Fibroblast of skin of right biceps (primary cell): ENCODE data around the gene NUDT8.
"Not testable (repeated sequence)": the region's sequence is repeated elsewhere in the genome, so short reads cannot be mapped to it uniquely, and the experiment has no call there.

Source experiments
- DNase-seq: peaks from one replicate; pipeline ENCODE4 v3.0.0-alpha.2; 2013

NUDT8 gene

DNA sequence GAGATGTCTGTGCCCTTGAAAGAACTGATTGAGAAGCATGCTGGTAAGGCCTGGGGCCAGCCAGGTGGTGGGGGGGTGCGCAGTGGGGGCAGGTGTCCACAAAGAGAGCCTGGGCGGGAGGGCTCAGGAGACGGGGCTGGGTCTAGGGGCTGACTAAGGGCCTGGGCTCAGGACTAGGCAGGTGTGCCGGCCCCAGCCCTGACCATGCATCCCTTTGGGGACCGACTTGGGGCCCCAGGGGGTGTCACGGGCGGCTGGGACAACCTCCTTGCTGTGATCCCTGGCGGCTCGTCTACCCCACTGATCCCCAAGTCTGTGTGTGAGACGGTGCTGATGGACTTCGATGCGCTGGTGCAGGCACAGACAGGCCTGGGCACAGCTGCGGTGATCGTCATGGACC is 18.6 kb downstream of the NUDT8 start:
- DNase-seq, result no peak

DNA sequence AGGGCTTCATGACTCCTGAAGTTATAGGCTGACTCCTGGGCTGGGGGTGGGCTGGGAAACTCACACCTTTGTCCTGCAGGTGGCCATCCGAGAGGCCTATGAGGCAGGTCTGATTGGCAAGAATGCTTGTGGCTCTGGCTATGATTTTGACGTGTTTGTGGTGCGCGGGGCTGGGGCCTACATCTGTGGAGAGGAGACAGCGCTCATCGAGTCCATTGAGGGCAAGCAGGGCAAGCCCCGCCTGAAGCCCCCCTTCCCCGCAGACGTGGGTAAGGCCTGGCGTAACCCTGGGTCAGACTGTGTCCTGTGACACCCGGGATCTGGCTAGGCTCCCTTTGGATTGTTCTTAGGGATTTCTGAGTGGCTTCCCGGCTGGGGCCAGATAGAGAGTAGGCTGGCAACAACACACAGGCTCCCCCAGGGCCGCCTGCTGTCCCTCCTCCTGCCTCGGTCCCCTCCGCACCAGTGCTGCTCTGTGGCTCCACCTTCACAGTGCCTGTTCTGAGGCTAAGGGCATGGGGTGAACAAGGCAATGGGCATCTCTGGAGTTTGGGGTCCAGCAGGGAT is 19.4 kb downstream of the NUDT8 start:
- no peak for DNase-seq

DNA sequence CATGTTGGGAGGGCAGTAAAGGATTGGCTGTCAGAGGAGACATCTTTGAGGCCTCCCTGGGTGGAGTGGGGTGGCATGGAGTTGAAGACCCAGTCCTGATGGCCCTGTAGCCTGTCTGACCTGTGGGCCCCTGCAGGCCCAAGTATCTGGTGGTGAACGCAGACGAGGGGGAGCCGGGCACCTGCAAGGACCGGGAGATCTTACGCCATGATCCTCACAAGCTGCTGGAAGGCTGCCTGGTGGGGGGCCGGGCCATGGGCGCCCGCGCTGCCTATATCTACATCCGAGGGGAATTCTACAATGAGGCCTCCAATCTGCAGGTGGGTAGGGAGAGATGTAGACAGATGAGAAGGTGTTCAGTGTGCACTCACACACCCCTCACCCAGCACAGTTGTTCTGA is 20.4 kb downstream of the NUDT8 start:
- DNase-seq, result no peak

DNA sequence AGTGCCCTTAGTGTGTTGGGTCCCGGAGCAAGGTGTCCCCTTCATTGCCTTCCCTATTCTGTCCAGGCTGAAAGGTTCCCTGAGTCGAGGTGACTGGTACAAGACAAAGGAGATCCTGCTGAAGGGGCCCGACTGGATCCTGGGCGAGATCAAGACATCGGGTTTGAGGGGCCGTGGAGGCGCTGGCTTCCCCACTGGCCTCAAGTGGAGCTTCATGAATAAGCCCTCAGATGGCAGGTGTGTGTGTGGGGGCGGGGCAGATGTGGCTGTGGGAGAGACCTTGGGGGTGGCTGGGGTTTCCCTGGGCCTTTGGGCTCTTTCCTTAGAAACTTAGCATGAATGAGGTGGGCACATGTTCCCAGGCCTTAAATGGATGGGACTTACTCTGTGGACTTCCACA is 21.3 kb downstream of the NUDT8 start:
- no peak for DNase-seq

DNA sequence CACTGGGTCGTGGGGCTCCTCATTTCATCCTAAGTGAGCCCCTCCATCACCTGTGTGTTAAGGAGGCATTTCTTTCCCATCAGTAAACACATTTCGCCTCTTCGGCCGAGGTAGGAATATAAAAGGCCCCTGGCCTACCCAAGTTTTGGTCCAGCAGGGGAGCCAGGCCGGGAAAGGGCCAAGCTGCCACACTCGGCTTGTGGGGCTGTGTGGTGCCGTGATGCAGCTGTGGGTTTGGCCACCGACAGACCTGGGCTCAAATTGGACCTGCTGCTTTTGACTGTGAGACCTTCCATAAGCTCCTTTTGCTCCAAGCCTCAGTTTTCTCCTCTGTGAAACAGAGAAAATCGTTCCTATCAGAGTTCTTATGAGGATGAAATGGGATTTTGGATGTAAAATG is 22.2 kb downstream of the NUDT8 start:
- no peak for DNase-seq

DNA sequence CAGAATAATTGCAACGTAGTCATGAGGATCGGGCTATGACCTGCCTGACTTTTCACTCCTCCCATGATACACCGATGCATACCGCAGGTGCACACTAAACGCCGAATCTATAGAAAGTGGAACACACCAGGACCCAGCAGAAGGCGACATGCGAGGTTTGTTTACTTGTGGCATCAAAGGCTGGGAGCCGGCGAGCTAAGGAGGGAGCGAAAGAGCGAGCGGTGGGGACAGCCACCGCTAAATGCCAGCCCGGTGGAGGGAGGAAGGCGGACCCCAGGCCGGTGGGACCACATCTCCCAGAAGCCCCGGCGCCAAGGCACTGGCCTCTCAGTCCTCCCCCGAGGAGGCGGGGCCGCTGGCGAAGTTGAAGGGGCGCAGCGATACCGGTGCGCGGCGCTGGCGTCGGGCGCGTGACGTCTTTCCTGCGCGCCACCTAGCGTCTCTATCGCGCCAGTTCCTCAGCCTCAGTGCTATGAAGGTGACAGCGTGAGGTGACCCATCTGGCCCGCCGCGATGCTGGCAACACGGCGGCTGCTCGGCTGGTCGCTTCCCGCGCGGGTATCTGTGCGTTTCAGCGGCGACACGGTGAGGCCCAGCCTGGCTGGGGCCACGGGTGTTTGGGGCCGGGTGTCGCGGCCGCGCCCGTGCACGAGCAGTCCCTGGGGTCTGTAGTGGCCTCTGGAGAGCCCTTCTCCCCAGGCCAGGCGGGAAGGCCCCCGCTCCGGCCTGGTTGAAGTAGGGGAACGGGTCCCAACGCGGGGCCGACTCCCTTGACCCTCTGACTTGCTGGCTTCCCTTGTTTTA is 23.0 kb downstream of the NUDT8 start, which contains the start of gene NDUFV1:
Gene NDUFV1 (plus strand): TSS at position 445 of the 804 bp plus-strand sequence. CDS start 69 bp downstream, at position 514.
- peak; percentile 93 for DNase-seq

DNA sequence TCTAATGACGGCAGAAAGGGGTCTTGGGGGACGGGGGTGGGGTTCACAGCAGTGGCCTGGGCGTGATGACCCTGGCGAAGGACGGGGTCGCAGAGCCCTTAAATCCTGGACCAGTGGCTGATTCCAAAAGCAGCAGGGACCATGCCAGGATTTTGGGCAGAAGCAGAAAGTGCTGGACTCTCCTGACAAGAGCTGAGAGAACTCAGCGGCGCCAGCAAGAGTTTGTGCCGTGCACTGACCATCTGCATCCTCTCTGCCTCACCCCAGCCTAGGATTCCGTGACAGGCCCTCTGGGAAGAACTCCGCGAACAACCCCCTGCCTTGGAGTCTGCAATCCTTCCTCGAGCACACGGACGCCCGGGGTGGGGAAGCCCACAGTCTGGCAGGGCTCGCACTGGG is 23.6 kb downstream of the NUDT8 start:
- DNase-seq, result no peak

DNA sequence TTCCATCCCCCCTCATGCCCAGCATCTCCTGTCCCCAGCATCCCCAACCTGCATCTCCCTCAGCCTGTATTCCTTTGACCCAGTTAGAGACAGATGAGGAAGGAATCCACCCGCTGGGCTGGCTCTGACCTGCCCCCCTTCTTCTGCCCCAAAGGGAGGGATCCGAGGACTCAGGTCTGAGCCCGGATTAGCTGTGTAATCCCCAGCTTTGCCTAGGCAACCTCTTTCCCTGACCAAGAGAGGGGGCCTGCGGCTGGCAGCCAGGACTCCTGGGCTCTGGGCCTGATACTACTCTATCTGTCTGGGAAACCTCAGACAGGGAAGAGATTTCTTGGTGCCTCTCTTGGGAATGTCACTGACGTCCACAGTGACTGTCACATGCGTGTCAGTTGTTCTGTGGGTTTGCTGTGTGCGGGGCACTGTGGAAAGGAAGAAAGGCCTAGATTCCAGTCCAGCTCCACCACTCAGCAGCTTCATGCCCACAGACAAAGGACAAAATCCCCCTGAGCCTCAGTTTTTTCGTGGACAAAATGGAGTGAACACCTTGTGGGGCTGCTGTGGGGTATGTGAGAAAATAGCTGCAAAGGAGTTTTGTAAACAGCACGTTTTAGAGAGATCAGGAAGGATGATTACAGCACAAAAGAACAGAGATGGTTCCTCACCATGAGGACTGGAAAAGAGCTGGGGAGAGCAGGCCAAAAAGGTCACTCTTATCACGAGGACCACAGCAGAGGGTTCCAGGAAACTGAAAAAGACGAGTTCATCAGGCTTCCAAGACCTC is 24.3 kb downstream of the NUDT8 start:
- no peak for DNase-seq

DNA sequence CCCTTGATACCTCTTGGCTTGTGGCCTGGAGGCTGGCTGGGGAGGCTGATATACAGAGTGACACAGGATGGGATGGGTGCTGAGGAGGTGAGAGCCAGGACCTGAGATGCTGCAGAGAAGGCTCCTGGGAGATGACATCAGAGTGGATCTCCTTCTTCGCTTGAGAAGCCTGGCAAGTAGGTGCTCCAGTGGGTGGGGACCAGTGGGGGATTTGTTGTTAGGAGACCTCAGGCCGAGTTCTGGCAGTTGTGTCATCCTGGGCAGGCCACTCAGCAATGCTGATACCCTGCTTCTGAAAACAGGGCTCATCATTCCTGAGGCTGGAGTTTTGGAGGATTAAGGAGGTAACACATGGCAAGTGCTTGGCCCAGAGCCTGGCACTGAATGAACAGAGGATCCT is 24.9 kb downstream of the NUDT8 start:
- DNase-seq, result no peak

DNA sequence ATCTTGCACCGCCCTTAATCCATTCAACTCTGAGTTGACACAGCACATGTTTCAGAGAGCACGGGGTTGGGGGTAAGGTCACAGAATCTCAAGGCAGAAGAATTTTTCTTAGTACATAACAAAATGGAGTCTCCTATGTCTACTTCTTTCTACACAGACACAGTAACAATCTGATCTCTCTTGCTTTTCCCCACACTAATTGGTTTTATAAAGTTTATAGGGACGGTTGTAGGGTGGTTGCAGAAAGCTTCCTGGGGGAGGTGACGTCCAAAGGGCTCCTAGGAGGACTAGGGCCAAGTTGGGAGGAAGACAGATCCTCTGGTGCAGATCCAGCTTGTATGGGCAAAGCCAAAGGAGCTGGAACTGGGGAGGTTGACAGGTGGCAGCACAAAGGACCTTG is 25.6 kb downstream of the NUDT8 start:
- not testable (repeated sequence) for DNase-seq

DNA sequence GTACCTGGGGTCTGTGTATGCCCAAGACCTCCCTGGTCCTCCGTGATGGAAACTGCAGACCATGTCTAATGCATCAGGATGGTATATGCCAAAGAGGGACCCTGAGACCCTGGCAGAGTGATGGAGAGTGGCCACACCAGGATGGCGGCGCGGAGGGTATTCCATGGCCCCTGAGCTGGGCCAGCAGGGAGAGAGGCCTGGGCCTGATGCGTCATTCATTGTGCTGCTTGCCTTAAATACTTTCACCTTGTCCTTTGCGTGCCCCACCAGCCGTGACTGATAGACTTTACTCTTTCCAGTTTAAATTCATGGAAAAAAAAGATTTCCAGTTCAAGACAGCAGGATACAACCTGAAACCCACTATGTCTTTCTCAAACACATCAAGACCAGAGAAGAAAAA is 28.6 kb downstream of the NUDT8 start:
- no peak for DNase-seq

DNA sequence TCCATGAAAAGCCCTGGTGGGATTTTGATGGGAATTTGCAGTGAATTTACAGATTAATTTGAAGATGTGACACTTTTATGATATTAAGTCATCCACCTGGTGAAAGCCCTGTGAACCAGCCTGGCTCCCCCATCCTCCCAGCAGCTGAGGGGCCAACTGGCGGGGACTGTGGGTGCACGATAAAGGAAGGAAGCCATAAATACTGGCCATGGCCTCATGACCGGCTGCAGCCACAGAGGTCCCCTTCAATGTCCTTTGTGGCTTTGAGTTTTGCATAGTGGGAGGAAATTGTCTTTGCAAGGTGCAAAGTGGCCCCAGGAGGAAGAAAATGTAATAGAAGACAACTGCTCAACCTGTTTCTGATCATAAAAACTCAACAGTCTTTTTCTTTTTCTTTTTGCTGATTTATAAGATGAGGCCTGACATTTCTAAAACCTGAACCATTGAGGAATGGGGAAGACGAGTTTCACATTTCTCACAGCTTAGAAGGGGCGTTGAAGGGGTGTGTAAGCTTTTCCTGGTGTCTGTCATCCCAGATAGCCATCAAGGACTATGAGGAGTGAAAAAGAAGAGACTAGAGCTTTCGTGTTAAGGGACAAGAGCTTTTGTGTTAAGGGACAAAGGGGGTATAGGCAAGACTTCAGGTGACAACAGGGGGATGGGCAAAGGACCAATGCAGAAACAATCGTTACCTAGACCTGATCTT is 29.3 kb downstream of the NUDT8 start:
- DNase-seq, result no peak

DNA sequence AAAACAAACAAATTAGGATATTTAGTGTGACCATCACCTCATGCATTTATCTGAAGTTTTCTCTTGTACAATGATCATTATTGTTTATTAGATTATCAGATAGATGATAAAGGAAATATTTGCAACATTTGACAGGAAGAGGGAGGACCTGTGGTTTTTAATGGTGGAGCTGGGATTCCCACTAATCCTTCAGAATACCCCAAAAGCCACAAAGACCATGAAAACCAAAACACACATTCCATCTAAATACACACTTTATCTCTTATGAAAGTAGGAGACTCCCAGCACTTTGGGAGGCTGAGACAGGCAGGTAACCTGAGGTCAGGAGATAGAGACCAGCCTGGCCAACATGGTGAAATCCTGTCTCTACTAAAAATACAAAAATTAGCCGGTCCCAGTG is 30.6 kb downstream of the NUDT8 start:
- DNase-seq, result no peak

DNA sequence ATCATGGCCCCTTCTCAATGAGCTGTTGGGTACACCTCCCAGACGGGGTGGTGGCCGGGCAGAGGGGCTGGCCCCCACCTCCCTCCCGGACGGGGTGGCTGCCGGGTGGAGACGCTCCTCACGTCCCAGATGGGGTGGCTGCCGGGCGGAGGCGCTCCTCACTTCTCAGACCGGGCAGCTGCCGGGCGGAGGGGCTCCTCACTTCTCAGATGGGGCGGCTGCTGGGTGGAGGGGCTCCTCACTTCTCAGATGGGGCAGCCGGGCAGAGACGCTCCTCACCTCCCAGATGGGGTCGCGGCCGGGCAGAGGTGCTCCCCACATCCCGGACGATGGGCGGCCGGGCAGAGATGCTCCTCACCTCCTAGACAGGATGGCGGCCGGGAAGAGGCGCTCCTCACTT is 31.8 kb downstream of the NUDT8 start:
- not testable (repeated sequence) for DNase-seq

DNA sequence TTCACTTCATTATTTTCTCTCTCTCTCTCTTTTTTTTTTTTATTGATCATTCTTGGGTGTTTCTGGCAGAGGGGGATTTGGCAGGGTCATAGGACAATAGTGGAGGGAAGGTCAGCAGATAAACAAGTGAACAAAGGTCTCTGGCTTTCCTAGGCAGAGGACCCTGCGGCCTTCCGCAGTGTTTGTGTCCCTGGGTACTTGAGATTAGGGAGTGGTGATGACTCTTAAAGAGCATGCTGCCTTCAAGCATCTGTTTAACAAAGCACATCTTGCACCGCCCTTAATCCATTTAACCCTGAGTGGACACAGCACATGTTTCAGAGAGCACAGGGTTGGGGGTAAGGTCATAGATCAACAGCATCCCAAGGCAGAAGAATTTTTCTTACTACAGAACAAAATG is 32.3 kb downstream of the NUDT8 start:
- not testable (repeated sequence) for DNase-seq

DNA sequence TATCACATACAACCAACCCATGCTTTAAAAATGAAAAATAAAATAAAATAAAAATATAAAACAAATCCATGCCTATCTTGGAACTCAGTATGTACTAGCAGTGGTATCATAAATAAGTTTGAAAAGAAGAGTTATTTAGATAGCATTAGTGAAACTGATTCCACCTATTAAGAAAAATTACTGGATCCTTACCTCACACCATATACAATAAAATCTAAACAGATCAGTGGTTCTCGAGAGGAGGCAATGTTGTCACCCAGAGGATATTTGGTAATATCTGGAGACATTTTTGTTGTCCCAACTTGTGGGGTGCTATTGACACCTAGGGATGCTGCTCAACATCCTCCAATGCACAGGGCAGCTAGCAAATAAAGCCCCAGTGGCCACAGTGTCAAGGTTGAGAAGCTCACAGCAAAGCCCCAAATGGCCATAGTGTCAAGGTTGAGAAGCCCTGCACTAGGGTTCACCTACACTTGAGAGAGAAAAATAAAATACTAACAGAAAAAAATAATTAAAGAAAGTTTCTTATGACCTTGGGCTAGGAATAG is 32.9 kb downstream of the NUDT8 start:
- no peak for DNase-seq

DNA sequence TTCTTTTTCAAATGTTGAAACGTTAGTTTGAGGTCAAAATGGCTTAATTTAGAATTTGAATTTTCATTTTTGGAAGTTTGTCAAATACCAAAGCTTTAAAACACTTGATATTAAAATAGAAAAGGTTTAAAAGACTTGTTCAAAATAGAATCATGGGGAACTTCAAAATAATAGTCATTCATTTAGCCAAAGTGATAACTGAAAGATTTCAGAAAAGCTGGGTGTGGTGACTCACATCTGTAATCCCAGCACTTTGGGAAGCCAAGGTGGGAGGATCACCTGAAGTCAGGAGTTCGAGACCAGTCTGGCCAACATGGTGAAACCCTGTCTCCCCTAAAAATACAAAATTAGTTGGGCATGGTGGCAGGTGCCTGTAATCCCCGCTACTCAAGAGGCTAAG is 35.3 kb downstream of the NUDT8 start:
- DNase-seq, result no peak

DNA sequence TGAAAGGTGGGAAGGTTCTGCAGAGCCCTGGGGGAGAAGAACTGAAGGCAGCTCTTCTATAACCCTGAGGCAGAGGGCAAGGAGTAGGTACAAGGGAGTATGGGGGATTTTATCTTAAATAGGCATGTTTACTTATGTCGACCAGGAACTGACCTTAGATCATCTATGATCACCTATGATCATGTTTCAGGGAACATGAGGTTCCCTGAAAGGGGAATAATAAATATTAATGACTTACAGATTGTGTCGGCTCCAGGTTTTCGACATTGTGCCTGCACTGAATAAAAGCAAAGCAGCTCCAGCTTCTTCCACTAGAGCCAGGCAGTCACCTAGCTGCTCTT is 36.2 kb downstream of the NUDT8 start:
- DNase-seq, result no peak

DNA sequence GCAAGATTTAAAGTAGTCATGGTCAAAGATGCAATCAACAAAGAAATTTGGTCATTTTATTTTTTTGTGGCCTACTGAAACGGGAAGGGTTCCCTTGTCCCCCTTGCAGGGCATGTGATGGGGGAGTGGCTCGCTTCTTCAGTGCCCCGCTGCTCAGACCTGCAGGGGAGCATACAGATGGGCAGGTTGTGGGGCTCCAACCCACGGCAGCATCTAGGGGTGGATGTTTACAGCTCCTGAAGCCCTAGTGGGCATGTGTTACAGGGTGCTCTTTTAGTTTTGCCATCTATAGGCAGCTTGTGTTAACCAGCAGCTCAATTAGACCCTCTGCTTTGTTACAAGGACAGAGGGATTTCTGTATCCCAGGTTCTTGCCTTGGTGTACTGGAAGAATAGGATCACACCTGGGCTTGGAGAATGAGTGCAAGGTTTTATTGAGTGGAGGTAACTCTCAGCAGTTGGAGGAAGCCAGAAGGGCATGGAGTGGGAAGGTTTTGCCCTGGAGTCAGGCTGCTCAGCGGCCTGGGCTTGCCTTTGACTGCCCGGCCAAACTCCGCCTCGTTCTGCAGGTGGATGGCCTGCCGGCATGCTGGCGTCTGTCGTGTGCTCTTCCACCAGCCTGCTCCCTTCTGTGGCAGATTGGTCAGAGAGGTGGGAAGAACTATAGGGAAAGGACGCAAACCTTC is 36.7 kb downstream of the NUDT8 start:
- no peak for DNase-seq

DNA sequence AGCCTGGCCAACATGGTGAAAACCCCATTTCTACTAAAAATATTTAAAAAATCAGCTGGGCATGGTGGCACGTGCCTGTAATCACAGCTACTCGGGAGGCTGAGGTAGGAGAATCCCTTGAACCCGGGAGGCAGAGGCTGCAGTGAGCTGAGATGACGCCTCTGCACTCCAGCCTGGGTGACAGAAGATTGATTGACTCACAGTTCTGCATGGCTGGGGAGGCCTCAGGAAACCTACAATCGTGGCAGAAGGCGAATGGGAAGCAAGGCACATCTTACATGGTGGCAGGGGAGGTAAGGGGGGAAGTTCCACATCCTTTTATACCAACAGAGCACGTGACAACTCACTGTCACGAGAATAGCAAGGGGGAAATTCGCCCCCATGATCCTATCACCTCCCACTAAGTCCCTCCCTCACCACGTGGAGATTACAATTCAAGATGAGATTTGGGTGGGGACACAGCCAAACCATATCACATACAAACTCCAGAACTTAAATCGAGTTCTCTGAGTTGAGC is 40.8 kb downstream of the NUDT8 start:
- not testable (repeated sequence) for DNase-seq

DNA sequence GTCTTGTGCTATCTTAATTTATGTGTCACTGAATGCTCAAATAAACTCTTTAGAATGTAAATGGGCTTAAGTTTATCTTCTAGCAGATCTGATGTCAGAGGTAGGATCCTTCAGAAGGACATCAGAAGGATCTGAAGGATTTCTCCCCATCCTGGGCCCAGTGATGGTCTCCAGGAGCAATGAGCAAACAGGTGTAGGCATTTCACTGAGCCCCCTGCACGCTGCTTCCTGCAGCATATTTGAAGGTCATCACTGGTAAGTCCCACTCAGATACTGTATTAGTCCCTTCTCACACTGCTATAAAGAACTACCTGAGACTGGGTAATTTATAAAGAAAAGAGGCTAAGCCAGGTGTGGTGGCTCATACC is 41.6 kb downstream of the NUDT8 start:
- no peak for DNase-seq

DNA sequence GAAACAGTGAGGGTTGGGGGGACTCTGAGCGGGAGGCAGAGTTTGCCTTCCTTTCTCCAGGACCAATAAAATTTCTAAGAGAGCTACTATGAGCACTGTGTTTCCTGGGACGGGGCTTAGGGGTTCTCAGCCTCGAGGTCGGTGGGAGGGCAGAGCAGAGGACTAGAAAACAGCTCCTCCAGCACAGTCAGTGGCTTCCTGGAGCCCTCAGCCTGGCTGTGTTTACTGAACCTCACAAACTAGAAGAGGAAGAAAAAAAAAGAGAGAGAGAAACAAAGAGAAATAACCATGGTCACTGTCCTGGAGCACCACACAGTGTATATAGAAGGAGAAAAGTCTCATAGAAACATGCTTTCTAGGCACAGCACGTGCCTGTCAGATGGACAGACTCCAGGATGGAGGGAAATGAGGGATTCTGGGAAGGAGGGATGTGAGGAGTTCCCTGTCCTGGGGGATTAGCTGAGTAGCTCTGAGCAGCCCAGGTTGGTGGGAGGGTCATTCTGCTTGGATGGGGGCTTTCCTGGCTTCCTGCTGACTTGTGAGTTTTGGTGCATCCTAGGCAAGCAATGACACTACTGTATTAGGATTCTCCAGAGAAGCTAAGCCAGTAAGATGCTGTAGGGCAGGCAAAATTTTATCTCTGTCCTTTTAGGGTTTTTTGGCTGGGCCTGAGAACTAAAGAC is 43.0 kb downstream of the NUDT8 start:
- DNase-seq, result no peak
